NCI-H1417 treated with DMSO at 0.1 percent for 48 hours (cell line): ENCODE results near the gene BTBD2.

Experiments
- DNase-seq: peaks from one replicate; lab custom pipeline; 2025; lab: John Stamatoyannopoulos, UW

The BTBD2 gene

GRCh38 chr19:1941146-1942077 lies 74.1 kb downstream of the BTBD2 start, which contains the start of gene CSNK1G2:
CSNK1G2 (plus strand) TSS chr19:1941172; CDS start chr19:1969773, 28,601 bp downstream.
- DNase-seq = no peak

- DNase-seq = no peak
Observed at GRCh38 chr19:1938071-1938470, 77.4 kb downstream of the BTBD2 start.

GRCh38 chr19:1936916-1937610 lies 78.5 kb downstream of the BTBD2 start:
- DNase-seq = no peak

GRCh38 chr19:1936430-1936829 lies 79.1 kb downstream of the BTBD2 start:
- DNase-seq = no peak

GRCh38 chr19:1935484-1936208 lies 79.9 kb downstream of the BTBD2 start:
- DNase-seq = no peak
